Measurements from ENCODE around the gene CACNA1G.

GRCh38 chr17:50615828-50616227, 55.3 kb downstream of the CACNA1G start:
- TF ChIP-seq CTCF (IDR thresholded peaks at IDR 0.05; ENCODE audit: poor library complexity) (no peak), EZH2 (IDR thresholded peaks at IDR 0.05; ENCODE audit: borderline replicate concordance) (no peak), EZH2phosphoT487 (IDR thresholded peaks at IDR 0.05; ENCODE audit: low read depth, severe bottlenecking, unreplicated experiment) (no peak)

Measured in hepatocyte (in vitro differentiated cells).